ENCODE data around the gene CIC.
"Not testable (repeated sequence)": the region's sequence is repeated elsewhere in the genome, so short reads cannot be mapped to it uniquely, and the experiment has no call there.

The CIC gene

GRCh38 chr19:42255766-42256745 is 13.0 kb upstream of the CIC start:
- DNase-seq (ENCODE audit: low read depth in 2 of 2): no peak

- not testable (repeated sequence) for DNase-seq (ENCODE audit: low read depth in 2 of 2)
Observed at GRCh38 chr19:42257842-42258241, 11.2 kb upstream of the CIC start.

GRCh38 chr19:42261763-42262162 is 7.3 kb upstream of the CIC start:
- DNase-seq (ENCODE audit: low read depth in 2 of 2): no peak

- not testable (repeated sequence) for DNase-seq (ENCODE audit: low read depth in 2 of 2)
Observed at GRCh38 chr19:42266105-42266504, 2.9 kb upstream of the CIC start.

GRCh38 chr19:42266928-42267603 is 2.0 kb upstream of the CIC start:
- not testable (repeated sequence) for DNase-seq (ENCODE audit: low read depth in 2 of 2)

- no peak for DNase-seq (ENCODE audit: low read depth in 2 of 2)
Observed at GRCh38 chr19:42267644-42268141, 1.4 kb upstream of the CIC start.

GRCh38 chr19:42268142-42268703 is 829 bp upstream of the CIC start:
- peak; percentile 98 to 99 for DNase-seq (ENCODE audit: low read depth in 2 of 2)

- DNase-seq (ENCODE audit: low read depth in 2 of 2): no peak
Observed at GRCh38 chr19:42269478-42270345, 660 bp downstream of the CIC start.

GRCh38 chr19:42270346-42271044 is 1.4 kb downstream of the CIC start:
- DNase-seq (ENCODE audit: low read depth in 2 of 2): peak; percentile 61 to 65

- DNase-seq (ENCODE audit: low read depth in 2 of 2): no peak
Observed at GRCh38 chr19:42271045-42271419, 2.0 kb downstream of the CIC start.

GRCh38 chr19:42271861-42272534 is 2.9 kb downstream of the CIC start:
- DNase-seq (ENCODE audit: low read depth in 2 of 2): no peak

GRCh38 chr19:42272535-42272897 is 3.5 kb downstream of the CIC start:
- no peak for DNase-seq (ENCODE audit: low read depth in 2 of 2)

GRCh38 chr19:42272989-42273406 is 3.9 kb downstream of the CIC start:
- DNase-seq (ENCODE audit: low read depth in 2 of 2): no peak

- no peak for DNase-seq (ENCODE audit: low read depth in 2 of 2)
Observed at GRCh38 chr19:42273407-42274064, 4.5 kb downstream of the CIC start.

GRCh38 chr19:42274065-42274682 is 5.1 kb downstream of the CIC start:
- DNase-seq (ENCODE audit: low read depth in 2 of 2): no peak

GRCh38 chr19:42275103-42275502 is 6.1 kb downstream of the CIC start:
- DNase-seq (ENCODE audit: low read depth in 2 of 2): no peak

- no peak for DNase-seq (ENCODE audit: low read depth in 2 of 2)
Observed at GRCh38 chr19:42275517-42275916, 6.5 kb downstream of the CIC start.

- no peak for DNase-seq (ENCODE audit: low read depth in 2 of 2)
Observed at GRCh38 chr19:42276284-42276683, 7.2 kb downstream of the CIC start.

- no peak for DNase-seq (ENCODE audit: low read depth in 2 of 2)
Observed at GRCh38 chr19:42276821-42277220, 7.8 kb downstream of the CIC start.
